ENCODE measurements around the gene ABCC1.
"Not testable (repeated sequence)": the region's sequence is repeated elsewhere in the genome, so short reads cannot be mapped to it uniquely, and the experiment has no call there.

The ABCC1 gene

DNA sequence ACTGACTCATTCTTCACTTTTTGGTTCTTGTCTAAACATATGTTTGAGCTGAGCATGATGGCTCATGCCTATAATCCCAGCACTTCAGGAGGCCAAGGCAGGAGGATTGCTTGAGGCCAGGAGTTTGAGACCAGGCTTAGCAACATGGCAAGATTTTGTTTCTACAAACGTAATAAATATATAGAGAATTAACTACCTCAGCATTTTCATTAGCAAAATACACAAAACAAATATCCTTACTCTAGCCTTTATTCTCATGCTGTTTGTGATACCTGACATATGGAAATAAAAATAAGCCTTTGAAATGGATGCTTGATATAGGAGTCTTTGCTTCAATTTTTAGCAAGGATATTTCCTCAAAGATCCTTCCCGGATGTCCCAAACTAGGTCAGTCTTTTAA, 132.8 kb downstream of the ABCC1 start:
- no peak for DNase-seq (ENCODE audit: low read depth in 2 of 2)

DNA sequence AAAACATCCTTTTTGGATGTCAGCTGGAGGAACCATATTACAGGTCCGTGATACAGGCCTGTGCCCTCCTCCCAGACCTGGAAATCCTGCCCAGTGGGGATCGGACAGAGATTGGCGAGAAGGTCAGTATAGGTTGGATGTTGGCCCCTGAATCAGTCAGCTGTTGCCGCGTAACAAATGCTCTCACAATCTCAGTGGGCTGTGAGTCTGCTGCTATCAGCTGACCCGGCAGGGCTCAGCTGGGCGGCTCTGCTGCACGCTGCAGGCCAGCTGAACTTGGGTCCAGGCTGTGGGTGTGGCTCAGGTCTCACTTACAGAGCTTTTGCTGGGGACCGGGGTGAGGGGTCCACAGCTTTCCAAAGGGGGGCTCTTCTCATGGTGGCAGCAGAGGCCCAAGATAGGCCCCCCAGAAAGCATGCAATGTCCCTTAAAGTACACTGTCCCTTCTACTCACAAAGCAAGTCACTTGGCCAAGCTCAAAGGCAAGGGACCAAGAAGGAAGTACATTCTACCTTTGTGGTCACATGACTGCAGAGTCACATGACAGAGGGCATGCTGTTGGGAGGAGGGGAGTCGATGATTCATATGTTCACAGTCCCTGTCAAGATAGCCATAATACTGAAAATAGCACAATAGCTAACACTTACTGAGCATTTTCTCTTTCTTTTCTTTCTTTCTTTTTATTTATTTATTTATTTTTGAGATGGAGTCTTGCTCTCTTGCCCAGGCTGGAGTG, 134.2 kb downstream of the ABCC1 start:
- DNase-seq (ENCODE audit: low read depth in 2 of 2), result no peak

DNA sequence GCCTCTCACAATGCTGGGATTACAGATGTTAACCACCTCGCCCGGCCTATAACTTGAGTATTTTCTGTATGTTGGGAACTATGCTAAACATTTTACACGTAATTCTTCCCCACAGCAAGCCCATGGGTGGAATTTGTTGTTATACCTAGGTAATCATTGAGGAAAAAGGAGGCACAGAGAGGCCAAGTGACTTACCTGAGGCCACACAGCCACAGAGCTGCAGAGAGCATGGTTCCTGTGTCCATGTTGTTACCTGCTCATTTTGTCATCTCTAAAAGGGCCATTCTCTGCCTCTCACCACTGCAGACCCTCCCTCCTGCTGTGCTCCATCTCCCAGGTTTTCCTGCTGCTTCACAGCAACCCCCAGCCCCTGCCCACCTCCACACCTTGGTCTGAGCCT, 135.5 kb downstream of the ABCC1 start:
- DNase-seq (ENCODE audit: low read depth in 2 of 2), result no peak

DNA sequence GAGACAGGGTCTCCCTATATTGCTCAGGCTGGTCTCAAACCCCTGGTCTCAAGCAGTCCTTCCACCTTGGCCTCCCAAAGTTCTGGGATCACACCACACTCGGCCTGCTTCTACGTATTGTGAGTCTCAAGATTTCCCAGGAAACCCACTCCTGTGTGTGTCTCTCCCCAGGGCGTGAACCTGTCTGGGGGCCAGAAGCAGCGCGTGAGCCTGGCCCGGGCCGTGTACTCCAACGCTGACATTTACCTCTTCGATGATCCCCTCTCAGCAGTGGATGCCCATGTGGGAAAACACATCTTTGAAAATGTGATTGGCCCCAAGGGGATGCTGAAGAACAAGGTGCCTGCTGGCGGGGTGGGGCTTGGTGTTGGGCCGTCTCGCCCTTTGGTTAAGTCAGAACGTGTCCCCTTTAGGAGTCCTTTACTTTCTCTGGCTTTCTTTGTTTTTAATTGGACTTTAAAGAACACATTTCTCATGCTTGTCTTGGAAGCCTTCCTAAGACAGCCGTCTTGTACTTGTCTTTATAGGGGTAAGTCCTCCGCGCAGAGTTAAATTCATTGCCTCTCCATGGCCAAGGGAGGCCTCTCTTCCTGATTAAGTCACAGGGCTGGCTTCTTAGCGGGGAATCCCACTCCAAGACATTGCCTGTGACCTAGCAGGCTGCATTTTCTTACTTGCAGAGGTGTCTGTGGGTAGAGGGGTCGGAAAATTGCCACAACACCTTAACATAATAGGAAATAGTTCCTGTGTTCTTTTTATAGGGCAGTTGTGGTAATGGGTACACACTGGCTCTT, 137.4 kb downstream of the ABCC1 start:
- DNase-seq (ENCODE audit: low read depth in 2 of 2), result no peak

DNA sequence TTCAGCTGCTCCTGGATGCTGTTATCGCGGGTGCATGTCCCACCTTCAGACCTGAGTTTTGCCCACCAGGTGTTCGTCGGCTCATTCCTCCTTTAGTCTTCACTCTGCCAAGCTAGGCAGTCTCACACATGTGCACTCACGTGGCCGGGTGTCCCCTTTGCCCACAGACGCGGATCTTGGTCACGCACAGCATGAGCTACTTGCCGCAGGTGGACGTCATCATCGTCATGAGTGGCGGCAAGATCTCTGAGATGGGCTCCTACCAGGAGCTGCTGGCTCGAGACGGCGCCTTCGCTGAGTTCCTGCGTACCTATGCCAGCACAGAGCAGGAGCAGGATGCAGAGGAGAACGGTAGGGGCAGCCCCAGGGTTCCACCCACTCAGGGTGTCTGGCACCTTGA, 140.8 kb downstream of the ABCC1 start:
- no peak for DNase-seq (ENCODE audit: low read depth in 2 of 2)

DNA sequence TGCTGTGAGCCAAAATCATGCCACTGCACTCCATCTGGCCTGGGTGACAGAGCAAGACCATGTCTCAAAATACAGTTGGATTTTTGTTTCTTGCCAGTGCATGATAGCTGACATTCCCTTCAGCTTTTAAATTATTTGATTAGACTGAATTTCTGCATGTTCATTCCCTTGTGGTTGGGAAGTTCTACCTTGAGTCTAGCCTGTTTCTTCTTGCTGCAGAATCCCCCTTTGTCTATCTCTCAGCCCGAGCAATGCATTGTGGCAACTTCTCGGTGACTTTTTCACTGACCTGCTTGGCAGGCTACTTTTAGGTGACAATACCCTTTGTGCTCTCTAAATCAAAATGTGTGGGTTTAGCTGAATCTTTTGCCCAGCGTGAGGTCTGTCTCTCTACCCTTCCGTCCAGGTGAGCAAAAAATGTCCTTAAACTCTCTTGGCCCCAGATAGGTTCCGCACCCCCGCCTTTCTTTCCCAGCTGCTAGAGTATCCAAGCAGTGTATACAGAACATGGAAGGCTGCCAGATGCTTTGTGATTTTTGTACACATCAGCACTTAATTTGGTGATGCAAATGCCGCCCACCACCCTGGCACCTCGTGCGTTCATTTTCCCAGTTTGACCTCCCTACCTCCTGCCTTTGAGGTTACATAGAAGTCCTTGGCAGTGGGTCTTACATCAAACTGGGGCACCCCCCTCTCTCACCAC, 143.7 kb downstream of the ABCC1 start:
- DNase-seq (ENCODE audit: low read depth in 2 of 2), result no peak

DNA sequence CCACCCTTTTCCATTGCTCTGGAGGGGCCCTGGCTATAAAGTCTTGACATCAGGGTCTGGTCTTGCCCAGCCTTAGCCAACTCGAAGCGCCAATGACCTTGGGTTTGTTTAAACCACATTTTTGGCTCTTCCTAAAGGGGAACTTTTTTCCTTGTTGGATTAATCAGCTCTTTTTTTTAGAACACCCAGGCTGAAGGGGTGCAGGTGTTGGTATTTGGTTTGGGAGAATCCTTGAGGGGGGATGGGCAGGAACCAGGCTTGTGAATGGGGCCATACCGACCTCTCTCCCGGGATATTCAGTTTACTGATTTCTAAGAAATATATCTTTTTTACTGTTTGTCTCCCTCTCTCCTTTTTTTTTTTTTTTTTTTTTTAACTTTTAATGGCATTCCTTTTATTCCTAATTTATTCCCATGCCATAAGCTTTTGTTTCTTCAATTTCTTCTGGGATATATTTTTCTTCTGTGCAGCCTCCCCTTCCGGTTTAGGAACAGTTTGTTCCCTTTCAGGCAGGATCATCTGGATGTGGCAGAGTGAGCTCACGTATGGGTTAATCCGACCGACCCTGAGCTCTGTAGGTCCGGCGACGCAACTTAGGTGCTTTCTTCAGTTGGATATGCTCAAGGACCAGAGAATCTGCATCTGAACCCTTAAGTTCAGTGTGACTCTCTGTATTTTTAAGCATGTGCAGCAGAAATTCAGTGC, 144.4 kb downstream of the ABCC1 start:
- no peak for DNase-seq (ENCODE audit: low read depth in 2 of 2)

DNA sequence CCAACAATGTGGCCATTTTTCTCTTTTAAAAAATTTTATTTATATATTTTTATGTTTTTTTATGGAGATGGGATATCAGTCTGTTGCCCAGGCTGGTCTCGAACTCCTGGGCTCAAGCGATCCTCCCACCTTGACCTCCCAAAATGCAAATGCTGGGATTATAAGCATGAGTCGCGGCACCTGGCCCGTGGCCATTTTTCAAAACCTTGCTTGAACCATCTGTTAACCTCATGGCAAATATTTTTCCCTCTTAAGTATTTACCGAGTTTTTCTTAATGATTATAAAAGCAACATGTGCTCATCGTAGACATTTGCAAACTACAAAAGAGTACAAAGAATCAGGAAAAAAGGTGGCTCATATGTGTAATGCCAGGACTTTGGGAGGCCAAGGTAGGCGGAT, 146.2 kb downstream of the ABCC1 start:
- no peak for DNase-seq (ENCODE audit: low read depth in 2 of 2)

DNA sequence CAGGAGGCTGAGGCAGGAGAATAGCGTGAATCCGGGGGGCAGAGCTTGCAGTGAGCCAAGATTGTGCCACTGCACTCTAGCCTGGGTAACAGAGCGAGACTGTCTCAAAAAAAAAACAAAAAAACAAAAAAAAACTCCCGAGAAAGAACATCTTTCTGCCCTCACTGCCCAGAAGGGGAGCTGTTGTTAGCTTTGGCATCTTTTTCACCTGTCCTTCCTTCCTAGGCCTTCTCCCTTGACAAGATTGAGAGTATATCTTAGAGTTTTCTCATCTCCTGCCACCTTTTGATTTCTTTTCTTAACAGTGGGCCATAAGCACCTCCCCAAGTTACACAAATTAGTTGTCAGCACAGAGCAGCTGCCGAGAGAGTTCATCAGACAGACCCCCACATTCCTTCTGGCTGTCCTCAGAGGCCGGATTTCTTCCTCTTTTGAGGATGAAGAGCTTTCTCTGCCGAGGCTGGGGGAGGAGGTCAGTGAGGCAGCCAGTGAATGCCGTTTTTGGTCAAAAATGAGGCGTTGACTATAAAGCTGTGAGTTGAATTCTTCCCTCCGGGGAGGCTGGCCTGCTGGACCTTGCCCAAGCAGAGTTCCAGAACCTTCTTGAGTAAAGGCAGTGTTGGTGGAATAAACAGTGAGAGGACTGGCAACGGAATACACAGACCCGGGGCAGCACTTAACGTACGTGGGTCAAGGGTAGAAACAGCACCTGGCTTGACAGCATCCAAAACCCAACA, 146.9 kb downstream of the ABCC1 start:
- DNase-seq (ENCODE audit: low read depth in 2 of 2), result no peak

DNA sequence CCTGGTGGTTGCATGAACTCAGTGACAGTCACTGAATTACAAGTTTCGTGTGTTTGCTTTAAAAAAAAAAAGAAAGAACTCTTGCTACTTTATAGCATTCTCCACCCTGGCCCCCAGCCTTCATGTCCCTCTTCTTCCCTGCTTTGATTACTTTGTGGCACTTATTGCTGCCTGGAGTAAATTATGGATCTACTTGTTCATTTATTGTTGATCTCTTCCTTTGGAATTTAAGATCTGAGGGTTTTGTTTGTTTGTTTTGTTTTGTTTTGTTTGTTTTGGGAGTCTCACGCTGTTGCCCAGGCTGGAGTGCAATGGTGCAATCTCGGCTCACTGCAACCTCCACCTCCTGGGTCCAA, 147.4 kb downstream of the ABCC1 start:
- no peak for DNase-seq (ENCODE audit: low read depth in 2 of 2)

DNA sequence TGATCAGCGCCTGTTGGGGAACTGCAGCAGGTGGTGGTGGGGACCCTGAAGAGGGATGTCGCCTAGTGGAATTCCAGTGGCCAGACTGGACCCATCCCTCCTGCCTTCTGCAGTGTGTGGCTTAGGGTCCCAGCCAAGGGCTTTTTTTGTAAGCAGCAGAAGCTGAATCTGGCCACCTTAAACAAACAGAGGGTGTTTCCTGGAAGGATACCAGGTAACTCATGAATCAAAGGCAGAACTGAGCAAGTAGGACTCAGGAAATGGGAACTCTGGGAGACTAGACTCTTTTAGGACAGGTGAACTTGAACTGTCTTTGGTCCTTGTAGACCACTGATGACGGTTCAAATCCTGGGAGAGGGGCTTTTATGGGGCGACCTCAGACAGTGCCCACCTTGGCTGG, 149.9 kb downstream of the ABCC1 start:
- no peak for DNase-seq (ENCODE audit: low read depth in 2 of 2)

DNA sequence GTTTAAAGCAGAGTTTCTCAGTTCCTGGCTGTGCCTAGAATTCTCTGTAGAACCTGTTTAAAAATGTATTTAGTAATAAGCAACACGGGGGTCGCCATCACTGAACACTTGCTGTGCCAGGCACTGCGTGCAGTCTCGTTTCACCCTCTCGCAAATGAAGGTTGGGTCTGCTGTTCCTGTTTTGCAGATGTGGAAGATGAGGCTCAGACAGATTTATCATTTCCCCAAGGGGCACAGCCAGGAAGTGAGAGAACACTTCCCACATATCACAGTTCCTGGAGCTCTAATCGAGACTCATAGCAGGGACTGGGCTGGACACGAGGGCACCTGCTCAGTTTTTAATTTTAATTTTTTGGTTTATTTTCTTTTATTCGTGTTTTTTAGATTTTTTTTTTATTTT, 151.2 kb downstream of the ABCC1 start:
- no peak for DNase-seq (ENCODE audit: low read depth in 2 of 2)

DNA sequence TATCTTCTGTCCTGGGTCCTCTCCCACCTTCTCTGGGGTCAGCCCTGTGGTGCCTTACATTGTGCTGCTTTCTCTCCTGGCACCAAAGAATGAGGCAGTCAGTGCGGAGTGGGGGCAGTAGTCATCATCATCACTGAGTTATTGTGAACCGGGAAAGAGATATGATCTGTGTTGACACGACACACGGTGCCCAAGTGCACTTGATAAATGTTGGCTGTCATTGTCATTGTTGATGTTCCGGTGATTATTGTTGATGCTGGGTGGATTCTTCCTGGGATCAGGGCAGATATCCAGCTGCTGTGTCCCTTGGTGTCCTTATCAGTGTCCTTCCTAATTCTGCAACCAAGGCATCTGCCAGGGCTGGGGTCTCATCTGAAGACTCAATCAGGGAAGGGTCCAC, 152.2 kb downstream of the ABCC1 start:
- no peak for DNase-seq (ENCODE audit: low read depth in 2 of 2)

DNA sequence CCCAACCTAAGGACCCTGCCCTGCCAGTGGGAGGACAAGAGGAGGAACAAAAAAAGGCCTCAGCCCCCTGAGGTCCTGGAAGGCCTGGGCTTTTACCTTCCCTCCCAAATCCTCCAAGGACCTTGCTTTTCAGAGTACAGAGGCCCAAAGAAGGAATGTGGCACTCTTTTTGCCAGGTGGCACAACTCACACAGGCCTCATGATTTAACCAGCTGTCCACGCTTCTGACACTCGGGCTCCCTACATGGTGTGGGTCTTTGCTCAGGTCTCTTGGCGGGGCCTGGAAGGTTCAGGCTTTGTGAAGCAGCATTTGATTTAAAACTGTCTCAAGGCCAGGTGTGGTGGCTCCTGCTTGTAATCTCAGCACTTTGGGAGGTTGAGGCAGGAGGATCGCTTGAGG, 153.3 kb downstream of the ABCC1 start:
- DNase-seq (ENCODE audit: low read depth in 2 of 2), result no peak

DNA sequence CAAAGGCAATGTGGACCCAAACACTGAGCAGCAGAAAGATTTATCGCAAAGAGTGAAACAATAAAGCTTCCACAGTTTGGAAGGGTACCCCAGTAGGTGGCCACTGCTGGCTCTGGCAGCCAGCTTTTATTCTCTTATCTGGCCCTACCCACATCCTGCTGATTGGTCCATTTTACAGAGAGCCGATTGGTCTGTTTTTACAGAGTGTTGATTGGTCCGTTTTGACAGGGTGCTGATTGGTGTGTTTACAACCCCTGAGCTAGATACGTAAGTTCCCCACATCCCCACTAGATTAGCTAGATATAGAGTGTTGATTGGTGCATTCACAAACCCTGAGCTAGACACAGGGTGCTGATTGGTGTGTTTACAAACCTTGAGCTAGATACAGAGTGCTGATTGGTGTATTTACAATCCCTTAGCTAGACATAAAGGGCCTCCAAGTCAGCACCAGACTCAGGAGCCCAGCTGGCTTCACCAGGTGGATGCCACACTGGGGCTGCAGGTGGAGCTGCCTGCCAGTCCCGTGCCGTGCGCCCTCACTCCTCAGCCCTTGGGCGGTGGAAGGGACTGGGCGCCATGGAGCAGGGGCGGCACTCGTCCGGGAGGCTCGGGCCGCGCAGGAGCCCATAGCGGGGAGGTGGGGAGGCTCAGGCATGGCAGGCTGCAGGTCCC, 154.9 kb downstream of the ABCC1 start:
- DNase-seq (ENCODE audit: low read depth in 2 of 2), result not testable (repeated sequence)

DNA sequence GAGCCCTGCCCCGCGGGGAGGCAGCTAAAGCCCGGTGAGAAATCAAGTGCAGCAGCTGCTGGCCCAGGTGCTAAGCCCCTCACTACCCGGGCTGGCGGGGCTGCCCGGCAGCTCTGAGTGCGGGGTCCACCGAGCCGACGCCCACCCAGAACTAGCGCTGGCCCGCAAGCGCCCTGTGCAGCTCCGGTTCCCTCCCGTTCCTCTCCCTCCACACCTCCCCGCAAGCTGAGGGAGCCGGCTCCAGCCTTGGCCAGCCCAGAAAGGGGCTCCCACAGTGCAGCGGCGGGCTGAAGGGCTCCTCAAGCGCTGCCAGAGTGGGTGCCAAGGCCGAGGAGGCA, 155.4 kb downstream of the ABCC1 start:
- DNase-seq (ENCODE audit: low read depth in 2 of 2), result not testable (repeated sequence)

DNA sequence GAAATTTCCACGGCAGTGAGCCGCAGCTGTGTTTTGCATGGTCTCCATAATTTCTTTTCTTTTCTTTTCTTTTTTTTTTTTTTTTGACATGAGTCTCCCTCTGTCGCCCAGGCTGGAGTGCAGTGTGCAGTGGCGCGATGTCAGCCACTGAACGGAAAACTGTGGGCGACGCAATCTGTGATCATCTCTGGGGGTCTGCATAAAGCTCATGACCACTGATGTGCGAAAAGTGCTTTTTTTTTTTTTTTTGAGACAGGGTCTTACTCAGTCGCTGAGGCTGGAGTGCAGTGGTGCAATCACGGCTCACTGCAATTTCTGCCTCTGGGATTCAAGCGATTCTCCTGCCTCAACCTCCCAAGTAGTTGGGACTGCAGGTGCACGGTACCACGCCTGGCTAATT, 156.2 kb downstream of the ABCC1 start:
- DNase-seq (ENCODE audit: low read depth in 2 of 2), result no peak

DNA sequence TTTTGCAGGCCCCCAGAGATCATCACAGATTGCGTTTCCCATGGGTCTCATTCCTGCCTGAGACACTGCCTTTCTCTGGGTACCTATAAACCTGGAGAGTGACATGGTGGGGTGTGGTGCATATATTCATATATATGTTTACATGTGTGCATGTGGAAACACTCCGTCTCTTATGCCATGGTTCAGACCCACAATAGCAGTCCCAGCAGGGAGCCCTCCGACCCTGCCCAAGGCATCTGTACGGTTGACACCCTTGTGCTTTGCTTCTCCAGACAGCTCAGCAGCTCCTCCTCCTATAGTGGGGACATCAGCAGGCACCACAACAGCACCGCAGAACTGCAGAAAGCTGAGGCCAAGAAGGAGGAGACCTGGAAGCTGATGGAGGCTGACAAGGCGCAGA, 157.1 kb downstream of the ABCC1 start:
- DNase-seq (ENCODE audit: low read depth in 2 of 2), result no peak

DNA sequence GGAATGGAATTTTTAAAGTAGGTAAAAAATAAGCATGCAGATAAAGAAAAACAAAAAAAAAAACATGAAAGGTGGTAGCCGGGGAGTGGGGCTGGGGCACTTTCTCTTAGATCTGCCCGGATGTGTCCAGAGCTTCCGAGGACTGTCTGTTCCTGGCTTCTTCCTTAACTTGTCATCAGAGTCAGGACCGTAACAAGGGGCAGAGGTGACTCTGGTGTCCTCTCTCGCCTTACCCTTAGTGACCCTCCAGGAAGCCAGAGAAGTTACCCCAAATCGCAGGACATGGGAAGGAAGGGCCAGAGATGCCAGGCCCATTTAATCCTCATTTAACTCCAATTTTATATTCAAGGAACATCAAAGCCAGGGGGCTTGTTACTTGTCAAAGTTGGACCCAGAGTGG, 158.4 kb downstream of the ABCC1 start:
- DNase-seq (ENCODE audit: low read depth in 2 of 2), result no peak

DNA sequence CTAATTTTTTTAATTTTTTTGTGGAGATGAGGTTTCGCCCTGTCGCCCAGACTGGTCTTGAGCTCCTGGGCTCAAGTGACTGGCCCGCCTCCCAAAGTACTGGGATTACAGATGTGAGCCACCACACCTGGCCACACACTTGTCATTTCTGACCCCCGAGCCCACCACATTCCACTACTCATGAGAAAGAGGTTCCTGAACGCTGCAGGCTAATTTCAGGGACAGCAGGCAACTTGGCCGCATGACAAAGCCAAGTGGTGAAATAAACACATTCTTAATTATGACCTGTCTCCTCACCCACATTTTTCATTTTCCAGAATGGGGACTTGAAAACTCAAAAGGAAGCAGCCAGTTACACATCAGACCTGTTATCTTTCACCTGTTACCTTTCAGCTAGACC, 159.3 kb downstream of the ABCC1 start:
- no peak for DNase-seq (ENCODE audit: low read depth in 2 of 2)

DNA sequence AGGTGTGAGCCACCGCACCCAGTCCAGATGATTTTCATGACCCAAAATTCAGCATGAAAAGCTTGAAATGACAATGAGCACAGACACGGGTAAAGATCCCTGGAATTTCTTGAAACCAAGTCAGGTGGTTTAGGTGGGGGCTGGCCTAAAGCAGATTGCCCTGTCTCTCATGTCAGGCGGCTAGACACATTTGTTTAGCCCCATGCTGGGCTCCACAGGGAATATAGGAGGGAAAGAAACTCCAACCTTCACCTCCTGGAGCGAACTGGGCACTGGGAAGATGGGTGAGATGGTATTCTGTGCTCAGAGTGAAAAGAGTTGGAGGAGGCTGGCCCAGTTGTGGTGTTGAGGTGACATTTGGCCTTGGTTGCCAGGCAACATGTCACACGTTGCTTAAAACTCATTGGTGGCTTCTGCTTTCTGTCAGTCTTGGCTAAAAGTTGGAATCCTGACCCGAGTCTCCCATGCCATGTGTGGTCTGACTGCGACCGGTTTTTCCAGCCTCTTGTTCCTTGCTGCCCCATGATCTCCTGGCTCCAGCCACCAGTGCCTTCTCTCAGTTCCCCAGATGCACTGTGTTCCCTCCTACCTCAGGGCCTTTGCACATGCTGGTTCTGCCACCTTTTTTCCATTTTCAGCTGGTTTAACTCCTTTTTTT, 160.2 kb downstream of the ABCC1 start:
- DNase-seq (ENCODE audit: low read depth in 2 of 2), result no peak

Data from stimulated activated CD8-positive, alpha-beta memory T cell treated with anti-CD3 and anti-CD28 coated beads, Interleukin-15, amount 100 ng/mL, for 4 hours (primary cell).